ENCODE measurements around the gene CARD16. TPM values are rescaled to one million over a fixed set of nuclear protein-coding genes. Genes with fewer than 3 reads are reported as not detected.
"Not testable (repeated sequence)": the region's sequence is repeated elsewhere in the genome, so short reads cannot be mapped to it uniquely, and the experiment has no call there.

CARD16 gene
- total RNA-seq, result 5.9 TPM

DNA sequence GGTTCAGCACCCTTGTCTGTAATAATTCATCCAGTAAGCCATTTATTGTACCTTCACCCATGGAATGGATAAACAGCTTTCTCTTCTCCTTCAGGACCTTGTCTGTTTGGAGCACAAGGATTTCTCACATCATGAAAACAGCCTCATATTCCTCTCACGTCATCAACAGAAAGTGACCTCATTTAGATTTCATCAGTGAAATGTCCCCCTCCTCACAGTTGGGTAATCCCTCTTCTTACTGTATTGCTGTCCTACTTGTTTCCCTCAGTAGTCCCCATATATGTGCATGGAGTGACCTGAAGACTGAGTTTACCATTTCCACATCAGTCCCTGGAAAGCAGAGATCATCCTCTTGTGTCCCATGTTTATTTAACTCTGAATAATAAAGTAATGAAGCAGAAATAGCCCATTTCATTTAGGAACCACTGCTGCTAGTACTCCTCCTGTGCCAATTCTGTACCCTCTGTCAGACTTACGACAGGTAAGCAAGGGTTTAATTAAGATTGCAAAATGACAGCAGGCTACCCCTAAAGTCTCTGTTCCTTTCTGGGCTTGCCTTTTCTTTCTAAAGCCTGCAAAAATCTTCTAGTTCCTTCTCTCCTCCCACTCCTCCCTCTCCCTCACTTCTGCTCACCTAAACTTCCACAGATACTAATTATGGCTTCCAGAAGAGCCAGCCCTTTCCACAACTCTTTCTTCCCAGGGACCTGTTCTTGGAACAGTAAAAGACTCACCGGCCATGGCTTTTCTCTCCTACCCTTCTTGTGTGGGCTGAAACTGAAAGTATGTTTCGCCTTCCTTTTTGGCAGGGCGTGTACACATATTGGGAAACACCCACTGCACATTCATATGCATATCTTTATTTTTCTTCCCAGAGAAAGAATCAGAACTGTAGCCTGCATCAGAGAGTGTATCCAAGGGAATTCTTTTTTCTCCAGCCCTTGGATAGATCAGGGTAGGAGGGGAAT, at the start of gene CARD16:
Gene CARD16 (minus strand): TSS at position 779 of the 968 bp plus-strand sequence. CDS start 38 bp downstream, at position 741.
- DNase-seq (ENCODE audit: low read depth in 2 of 3, low spot score in 2 of 3), result peak in 2 of 3 donors; percentile 46 to 66

DNA sequence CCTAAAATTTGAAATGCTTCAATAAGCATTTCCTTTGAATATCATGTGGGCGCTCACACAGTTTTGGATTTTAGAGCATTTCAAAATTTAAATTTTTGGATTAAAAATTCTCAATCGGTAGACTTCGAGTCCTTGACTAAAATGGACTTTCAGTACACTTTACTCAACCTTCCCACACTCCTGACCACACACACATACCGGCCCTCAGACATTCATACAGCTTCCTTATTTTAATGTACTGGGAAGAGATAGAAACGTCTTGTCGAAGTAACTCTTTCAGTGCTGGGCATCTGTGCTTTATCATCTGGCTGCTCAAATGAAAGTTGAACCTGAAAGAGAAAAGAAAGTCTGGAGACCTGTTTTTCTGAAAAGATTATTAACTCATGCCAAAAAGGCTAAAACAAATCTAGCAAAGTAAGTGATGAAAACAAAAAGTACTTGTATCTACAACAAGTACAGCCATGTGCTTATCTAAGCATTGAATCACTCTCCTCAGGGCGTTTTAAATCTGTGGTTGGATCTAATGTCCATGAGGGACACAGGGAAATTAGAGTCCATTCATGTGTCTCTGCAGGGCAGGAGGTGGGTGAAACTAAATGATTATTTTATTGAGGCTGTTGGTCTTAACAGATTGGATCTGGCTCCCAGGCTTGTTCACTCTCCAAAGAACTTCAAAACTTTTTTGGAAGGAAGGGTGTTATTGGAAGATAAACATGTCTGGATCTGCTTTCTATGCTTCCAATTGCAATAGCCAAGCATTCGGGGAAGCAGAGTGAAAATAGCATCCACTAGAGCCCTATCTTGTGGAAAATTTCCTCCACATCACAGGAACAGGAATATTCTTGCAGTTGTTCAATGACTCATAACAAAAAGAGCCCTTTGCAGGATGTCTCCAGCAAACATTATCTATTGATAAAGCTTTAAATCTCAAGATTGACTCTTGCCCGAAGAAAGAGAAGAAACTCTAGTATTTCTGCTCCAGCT, 47.4 kb upstream of the CARD16 start:
- no peak for DNase-seq (ENCODE audit: low read depth in 2 of 3, low spot score in 2 of 3)

DNA sequence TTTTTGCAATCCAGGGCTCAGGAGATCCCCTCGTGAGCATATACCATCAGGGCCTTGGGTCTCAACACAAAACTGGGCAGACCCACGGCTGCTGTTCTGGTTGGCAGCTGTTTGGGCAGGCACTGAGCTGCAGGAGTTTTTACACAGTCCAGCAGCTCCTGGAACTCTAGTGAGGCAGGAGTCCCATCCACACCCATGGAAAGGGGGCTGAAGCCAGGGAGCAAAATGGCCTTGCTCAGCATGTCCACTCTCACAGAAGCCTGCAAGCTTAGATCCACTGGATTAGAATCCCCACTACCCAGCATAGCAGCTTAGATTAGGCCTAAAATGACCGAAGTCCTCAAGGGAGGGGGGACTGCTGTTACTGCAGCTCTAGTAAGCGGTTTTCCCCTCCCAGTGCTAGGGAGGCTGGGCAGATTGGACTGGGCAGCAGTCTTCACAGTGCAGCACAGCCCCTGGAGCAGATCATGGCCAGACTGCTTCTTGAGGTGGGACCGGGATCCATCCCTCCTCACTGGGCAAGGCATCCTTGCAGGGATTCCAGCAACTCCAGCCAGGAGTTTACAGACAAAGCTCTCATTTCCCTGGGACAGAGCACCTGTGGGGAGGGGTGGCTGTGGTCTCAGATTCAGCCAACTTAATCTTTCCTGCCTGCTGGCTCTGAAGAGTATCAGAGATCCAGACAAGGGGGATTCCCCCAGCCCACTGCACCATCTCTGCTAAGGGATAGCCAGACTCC, 36.4 kb upstream of the CARD16 start:
- DNase-seq (ENCODE audit: low read depth in 2 of 3, low spot score in 2 of 3), result no peak

DNA sequence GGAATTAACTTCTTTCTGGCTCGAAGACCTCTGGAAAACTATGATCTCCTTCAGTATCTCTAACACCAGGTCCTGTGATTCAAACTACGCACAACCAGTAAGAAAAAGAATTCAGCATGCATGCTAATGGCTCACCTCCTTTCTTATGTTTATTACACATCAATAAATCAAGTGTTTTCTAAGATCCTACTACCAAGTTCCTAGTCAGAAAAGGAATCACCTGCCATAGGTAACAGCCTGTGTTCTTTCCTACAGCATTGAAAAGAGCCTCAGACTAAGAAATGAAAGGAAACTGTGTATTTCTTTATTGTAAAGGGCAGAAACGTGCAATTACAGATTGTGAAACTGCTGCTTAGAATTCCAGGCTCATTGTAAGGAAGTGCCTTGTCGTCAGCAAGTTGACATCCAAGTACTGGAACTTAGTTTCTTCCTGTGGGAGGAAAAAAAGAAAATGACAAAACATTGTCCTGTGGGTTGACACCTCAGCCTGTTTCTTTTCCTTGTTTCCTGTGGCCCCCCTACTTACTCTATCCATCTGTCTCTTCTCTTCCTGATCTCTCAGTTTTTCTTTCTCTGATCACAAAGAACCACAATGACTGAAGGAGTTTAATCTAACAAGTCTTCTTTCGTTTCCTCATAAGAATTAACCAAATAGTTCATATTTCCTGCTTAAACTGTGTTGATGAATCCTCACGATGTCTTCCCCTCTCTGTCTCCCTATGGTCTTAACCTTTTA, 35.2 kb upstream of the CARD16 start:
- peak in 1 of 3 donors; percentile 10 for DNase-seq (ENCODE audit: low read depth in 2 of 3, low spot score in 2 of 3)

DNA sequence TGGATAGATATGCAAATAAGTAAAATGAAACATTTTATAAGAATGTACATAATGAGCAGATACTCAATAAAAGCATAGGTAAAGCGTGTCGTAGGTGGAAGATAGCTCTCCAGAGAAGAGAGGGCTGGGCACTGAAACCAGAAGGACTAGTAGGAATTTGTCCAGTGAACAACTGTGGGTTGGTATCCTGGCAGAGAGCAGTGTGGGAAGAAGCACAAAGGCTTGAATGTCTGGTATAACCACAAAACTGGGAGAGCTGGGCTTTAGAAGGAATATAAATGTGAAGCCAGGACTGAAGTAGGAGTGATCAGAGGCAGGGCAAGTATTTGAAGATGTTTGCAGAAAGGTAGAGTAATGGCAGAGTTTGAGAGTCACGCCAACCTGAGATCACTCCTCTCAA, 33.1 kb upstream of the CARD16 start:
- DNase-seq (ENCODE audit: low read depth in 2 of 3, low spot score in 2 of 3), result no peak

DNA sequence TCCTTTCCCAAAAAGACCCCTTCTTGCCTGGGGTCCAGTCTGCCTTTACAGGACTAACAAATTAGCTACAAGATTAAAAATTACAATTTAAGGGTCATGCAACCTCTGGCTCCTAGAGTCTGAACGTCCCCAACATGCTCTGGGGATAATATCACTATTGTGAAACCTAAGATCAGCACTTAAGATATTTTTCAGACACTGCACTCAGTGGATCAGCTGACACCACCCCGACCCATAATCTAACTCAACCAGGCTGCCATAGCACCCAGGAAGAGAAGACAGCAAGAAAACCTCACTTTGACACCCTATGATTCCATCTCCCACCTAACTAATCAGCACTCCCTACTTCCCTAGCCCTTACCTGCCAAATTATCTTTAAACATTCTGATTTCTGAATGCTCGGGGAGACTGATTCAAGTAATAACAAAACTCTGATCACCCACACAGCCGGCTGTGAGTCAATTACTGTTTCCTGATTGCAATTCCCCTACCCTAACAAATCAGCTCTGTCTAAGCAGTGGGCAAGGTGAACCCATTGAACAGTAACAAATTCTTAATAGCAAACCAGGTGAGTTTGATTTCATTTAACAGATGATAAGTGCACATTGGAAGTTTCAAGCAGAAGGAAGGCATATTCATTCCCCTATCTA, 32.1 kb upstream of the CARD16 start:
- not testable (repeated sequence) for DNase-seq (ENCODE audit: low read depth in 2 of 3, low spot score in 2 of 3)

DNA sequence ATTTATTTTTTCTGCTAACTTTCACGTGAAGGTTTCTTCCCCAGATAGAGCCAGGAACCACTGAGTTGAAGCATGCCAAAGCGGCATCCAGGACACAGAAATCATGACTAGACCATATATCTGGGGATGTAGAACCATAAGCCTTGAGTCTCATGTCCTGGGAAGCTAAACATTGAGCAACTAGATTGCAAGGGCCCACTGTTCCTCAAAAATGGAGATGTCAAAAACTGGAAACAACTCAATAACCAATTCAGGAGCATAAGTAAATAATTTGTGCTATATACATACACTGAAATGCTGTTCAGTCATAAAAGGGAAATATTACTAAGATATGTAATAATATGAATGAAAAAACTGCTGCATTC, 29.0 kb upstream of the CARD16 start:
- no peak for DNase-seq (ENCODE audit: low read depth in 2 of 3, low spot score in 2 of 3)

DNA sequence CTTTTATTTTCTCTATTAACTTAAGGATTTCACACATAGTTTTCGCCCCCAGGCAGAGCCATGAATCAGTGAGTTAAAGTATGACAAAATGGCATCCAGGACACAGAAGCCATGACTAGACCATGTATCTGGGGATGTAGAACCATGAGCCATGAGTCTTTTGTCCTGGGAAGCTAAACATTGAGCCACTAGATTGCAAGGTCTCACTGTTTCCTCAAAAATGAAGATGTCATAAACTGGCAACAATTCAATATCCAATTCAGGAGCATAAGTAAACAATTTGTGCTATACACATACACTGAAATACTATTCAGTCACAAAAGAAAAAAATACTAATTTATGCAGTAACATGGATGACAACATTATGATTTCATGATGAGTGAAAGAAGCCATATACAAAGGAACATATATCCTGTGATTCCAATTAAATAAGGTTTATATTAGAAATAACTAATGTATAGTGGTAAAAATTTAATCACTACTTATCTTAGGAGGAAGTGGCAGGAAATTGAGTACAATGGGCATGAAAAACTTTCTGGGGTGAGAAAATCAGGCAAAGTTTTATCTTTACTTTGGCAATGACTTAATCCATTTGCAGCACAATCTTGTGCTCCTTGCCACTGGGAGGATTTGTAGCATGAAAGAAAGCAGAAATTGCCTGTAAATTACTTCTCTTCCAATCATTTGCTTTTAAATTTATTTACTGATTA, 28.5 kb upstream of the CARD16 start:
- DNase-seq (ENCODE audit: low read depth in 2 of 3, low spot score in 2 of 3), result no peak

DNA sequence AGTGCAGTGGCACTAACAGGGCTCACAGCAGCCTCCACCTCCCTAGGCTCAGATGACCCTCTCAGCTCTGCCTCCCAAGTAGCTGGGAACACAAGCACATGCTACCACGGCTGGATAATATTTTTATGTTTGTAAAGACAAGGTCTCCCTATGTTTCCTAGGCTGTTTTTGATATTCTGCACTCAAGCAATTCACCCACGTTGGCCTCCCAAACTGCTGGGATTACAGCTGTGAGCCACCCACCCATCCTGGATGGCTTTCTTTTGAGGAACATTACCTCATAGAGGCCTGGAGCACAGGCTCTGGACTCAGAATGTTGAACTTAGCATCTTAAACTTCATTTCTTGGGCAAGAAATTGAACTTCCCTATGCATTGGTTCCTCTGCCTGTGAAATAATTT, 26.9 kb upstream of the CARD16 start:
- not testable (repeated sequence) for DNase-seq (ENCODE audit: low read depth in 2 of 3, low spot score in 2 of 3)

DNA sequence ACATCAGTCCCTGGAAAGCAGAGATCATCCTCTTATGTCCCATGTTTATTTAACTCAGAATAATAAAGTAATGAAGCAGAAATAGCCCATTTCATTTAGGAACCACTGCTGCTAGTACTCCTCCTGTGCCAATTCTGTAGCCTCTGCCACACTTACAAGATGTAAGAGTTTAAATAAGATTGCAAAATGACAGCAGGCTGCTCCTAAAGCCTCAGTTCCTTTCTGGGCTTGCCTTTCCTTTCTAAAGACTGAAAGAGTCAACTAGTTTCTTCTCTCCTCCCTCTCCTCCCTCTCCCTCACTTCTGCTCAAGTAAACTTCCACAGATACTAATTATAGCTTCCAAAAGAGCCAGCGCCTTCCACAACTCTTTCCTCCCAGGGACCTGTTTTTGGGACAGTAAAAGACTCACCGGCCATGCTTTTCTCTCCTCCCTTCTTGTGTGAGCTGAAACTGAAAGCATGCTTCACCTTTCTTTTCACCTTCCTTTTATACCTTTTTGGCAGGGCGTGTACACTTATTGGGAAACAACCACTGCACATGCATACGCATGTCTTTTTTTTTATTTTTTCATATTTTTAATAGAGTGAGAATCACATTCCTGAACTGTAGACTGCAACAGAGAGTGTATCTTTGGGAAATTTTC, 26.1 kb upstream of the CARD16 start:
- DNase-seq (ENCODE audit: low read depth in 2 of 3, low spot score in 2 of 3), result no peak

DNA sequence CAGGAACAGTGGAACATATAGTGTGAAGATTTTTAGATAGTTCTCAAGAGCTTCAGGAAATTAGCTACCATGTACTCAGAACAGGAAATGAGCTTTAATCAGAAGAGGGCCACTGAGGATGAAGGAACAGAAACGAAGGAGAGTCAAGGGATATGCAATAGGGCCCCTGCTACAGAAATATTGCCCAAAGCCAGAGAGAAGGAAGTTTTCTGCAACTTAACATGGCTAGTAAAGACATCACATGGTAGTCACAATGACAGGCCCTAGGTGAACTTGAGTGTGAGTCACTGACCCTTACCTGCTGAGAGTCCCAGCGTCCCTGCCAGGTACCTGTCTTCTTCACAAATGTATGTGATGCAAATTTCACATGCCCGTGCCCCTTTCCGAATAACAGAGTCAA, 25.2 kb upstream of the CARD16 start:
- DNase-seq (ENCODE audit: low read depth in 2 of 3, low spot score in 2 of 3), result no peak

DNA sequence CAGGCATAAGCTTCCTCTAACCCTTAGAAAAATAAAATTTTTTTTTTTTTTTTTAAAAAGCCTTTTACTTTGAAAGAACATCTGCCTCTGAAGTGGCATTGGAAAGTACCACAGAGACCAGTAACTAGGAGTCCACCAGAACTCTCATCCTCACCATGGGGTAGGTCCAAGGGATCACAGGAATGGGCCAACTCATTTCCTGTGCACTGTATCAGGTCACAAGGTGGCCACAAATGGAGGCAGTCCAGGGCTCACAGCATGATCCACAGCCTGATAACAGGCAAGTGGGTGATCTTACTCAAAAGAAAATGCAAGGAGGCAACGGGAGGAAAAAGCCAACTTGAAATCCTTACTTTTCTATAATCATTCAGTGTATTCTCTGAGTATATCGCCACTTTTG, 24.6 kb upstream of the CARD16 start:
- not testable (repeated sequence) for DNase-seq (ENCODE audit: low read depth in 2 of 3, low spot score in 2 of 3)

DNA sequence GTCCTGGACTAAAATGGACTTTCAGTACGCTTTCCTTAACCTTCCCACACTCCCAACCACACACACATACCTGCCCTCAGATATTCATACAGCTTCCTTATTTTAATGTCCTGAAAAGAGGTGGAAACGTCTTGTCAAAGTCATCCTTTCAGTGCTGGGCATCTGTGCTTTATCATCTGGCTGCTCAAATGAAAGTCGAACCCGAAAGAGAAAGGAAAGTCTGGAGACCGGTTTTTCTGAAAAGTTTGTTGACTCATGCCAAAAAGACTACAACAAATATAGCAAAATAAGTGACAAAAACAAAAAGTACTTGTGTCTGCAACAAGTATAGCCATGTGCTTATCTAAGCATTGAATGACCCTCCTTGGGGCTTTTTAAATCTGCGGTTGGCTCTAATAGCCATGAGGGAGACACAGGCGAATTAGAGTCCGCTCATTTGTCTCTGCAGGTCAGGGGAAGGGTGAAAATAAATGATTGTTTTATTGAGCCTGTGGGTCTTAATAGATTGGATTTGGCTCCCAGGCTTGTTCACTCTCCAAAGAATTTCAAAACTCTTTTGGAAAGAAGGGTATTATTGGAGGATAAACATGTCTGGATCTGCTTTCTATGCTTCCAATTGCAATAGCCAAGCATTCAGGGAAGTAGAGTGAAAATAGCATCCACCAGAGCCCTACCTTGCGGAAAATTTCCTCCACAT, 18.3 kb upstream of the CARD16 start:
- not testable (repeated sequence) for DNase-seq (ENCODE audit: low read depth in 2 of 3, low spot score in 2 of 3)

DNA sequence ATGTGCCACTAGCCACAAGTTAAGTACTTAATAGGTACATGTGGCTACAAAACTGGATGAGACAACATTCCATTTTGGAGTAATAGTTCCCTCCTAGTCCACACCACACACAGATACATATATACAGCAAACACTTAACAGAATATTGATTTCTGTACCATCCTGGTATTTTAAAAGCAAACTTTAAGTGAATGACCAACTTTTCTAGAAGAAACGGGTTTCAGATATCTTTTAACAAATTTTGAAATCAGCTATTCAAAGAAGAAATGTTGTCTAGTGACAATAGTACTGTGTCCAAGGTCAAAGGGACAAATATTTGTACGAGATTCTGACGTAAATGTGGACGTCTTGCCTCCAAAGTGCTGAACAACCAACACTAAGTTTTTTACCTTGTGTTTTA, 12.3 kb upstream of the CARD16 start:
- no peak for DNase-seq (ENCODE audit: low read depth in 2 of 3, low spot score in 2 of 3)

DNA sequence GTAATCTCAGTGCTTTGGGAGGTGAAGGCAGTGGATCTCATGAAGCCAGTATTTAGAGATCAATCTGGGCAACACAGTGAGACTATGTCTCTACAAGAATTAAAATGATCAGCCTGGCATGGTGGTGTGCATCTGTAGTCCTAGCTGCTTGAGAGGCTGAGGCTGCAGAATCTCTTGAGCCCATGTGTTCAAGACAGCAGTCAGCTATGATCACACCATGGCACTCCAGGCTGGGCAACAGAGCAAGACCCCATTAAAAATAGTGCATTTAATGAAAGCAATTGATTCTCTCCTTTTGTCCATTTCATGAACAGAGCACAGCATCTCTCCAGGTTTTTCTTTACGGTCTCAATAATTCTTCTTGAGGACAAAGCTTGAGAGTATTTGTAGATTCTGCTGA, 11.3 kb upstream of the CARD16 start:
- no peak for DNase-seq (ENCODE audit: low read depth in 2 of 3, low spot score in 2 of 3)

DNA sequence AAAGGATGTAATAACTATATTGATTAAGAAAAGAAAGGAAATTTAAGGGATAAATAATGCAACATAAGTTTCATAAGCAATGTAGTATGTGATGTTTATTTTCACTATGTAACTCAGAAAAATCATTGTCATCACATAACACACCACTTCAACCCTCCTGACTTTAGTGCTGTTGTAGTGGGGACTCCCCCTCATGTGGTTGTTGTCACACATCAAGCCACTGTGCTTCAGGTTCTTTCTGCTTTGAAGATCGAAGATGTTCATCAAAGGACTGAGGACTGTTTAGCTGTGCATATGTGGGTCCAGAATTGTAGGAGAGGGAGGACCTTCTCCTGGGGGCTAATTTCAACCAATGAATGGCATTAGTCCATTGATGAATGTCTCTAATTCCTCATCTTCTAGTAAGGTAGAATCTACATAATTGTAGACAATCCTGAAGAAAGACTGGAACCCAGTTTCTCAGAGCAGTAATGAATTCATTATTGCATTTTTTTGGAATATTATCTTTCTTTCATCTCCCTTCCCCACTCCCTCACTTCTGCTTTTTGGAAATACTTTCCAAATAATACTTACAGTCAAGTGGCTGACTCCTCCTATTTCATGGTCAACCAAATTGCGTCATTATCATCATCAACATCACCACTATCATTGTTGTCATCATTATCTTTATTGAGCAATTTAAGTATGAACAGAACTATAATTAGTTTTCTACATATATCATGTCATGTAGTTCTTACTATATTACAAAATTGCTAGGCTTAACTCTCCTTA, 9.8 kb upstream of the CARD16 start:
- no peak for DNase-seq (ENCODE audit: low read depth in 2 of 3, low spot score in 2 of 3)

DNA sequence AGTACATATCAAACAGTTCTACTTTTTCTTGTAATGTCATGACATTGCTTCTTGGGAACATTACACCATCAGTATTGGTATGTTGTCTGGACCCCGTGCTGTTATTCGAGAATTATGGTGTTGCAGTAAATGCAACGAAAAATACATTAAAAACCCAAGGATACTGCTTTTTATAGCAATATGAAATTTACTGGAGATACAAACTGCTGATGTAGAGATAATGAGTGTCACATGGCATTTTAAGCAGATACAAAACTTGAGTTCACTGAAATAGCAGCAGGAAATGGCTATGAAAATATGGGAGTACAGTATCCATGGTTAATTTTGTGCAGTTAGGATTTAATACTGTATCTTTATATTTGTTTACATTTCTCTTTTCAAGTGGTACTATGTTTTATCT, 7.4 kb upstream of the CARD16 start:
- no peak for DNase-seq (ENCODE audit: low read depth in 2 of 3, low spot score in 2 of 3)

All from hematopoietic multipotent progenitor cell (in vitro differentiated cells).